AG04449 (cell line): ENCODE data around the gene ZRANB3.
"Not testable (repeated sequence)": the region's sequence is repeated elsewhere in the genome, so short reads cannot be mapped to it uniquely, and the experiment has no call there.

Experiments used
- CTCF ChIA-PET: fragments of 350-600 bp; formaldehyde crosslinking; extraction: SDS; loops from one replicate; lab custom pipeline; 2021; ENCODE audit warnings: antibody characterized with exemption; lab: Yijun Ruan, JAX
- POLR2A ChIA-PET: fragments of 400-600, 350-600 bp; formaldehyde crosslinking; extraction: SDS; loops from one replicate; lab custom pipeline; 2020; ENCODE audit warnings: antibody characterized with exemption, inconsistent platforms; lab: Yijun Ruan, JAX
- DNase-seq: peaks from one replicate; pipeline ENCODE4 v3.0.0-alpha.2; 2010; ENCODE audit warnings: low read depth, low spot score
- H3K4me3 ChIP-seq: 2 replicates; pipeline ENCODE4 v1.5.1; 2011; ENCODE audit warnings: low read depth, mild to moderate bottlenecking, control low read depth, low read length
- CTCF ChIP-seq: IDR thresholded peaks from one replicate; pipeline ENCODE4 v1.5.1; 2011; ENCODE audit warnings: mild to moderate bottlenecking, moderate library complexity, low read length, control low read depth, inconsistent platforms; ENCODE audit not compliant: insufficient read depth; ENCODE audit errors: missing control alignments

The ZRANB3 gene

GRCh38 chr2:135373702-135374101 lies 157.3 kb downstream of the ZRANB3 start:
- no peak for DNase-seq
- POLR2A ChIA-PET: no interaction called here
- no peak overlapping the region for H3K4me3 ChIP-seq
- no peak for TF ChIP-seq CTCF
- CTCF ChIA-PET: no interaction called here

GRCh38 chr2:135349941-135350340 lies 181.1 kb downstream of the ZRANB3 start:
- no peak overlapping the region for H3K4me3 ChIP-seq
- TF ChIP-seq CTCF: no peak
- CTCF ChIA-PET: no interaction called here
- no peak for DNase-seq
- POLR2A ChIA-PET: no interaction called here

- CTCF ChIA-PET, DNase-seq, POLR2A ChIA-PET, H3K4me3 ChIP-seq: not testable (repeated sequence)
These were observed 182.8 kb downstream of the ZRANB3 start for GRCh38 chr2:135348096-135348704.

- H3K4me3 ChIP-seq: no peak overlapping the region
- no peak for TF ChIP-seq CTCF
- ChIA-PET CTCF (no interaction called here), POLR2A (no interaction called here)
- DNase-seq: no peak
These were observed 193.9 kb downstream of the ZRANB3 start for GRCh38 chr2:135337071-135337470.

GRCh38 chr2:135335256-135335655 lies 195.8 kb downstream of the ZRANB3 start:
- CTCF ChIA-PET: no interaction called here
- no peak overlapping the region for H3K4me3 ChIP-seq
- DNase-seq: no peak
- POLR2A ChIA-PET: no interaction called here
- TF ChIP-seq CTCF: no peak

- no peak for DNase-seq
- no peak overlapping the region for H3K4me3 ChIP-seq
- TF ChIP-seq CTCF: no peak
- CTCF ChIA-PET: interaction anchor here (0.6 kb wide), 1 partner anchor 323 kb away, joined by 3 read pairs; no protein-coding TSS in a partner anchor
- POLR2A ChIA-PET: no interaction called here
These were observed 203.9 kb downstream of the ZRANB3 start for GRCh38 chr2:135327146-135327545.
